ENCODE data around the gene PAQR9.

DNA sequence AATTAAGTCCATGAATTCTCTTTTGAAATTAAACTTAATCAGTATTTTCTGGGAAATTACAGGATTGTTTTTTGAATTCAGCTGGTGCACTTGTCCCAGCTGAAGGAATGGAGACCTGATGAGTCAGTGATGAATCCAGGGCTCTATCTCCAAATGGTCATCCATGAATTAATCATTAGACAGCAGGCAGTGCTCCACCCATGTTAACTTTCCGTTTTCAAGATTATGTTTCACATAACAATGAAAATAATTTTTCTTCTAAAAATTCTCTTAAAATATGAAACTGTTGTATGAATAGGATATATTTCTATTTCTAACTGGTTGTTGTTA, 13.9 kb upstream of the PAQR9 start:
- TF ChIP-seq, protein P1, sequence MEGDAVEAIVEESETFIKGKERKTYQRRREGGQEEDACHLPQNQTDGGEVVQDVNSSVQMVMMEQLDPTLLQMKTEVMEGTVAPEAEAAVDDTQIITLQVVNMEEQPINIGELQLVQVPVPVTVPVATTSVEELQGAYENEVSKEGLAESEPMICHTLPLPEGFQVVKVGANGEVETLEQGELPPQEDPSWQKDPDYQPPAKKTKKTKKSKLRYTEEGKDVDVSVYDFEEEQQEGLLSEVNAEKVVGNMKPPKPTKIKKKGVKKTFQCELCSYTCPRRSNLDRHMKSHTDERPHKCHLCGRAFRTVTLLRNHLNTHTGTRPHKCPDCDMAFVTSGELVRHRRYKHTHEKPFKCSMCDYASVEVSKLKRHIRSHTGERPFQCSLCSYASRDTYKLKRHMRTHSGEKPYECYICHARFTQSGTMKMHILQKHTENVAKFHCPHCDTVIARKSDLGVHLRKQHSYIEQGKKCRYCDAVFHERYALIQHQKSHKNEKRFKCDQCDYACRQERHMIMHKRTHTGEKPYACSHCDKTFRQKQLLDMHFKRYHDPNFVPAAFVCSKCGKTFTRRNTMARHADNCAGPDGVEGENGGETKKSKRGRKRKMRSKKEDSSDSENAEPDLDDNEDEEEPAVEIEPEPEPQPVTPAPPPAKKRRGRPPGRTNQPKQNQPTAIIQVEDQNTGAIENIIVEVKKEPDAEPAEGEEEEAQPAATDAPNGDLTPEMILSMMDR (IDR thresholded peaks at IDR 0.05; ENCODE audit: insufficient read depth, low read depth, low read length): no peak
- TF ChIP-seq EZH2 (IDR thresholded peaks at IDR 0.05; ENCODE audit: insufficient read depth, low read length): no peak
